HG03520 (cell line): ENCODE data around the gene PSAT1.

ENCODE experiments used
- ATAC-seq: cut with Tn5 transposase; IDR thresholded peaks from one replicate; pipeline ENCODE4 v1.9.1; 2021; ENCODE audit warnings: mild to moderate bottlenecking, moderate library complexity; ENCODE audit not compliant: unreplicated experiment

The PSAT1 gene

GRCh38 chr9:78292716-78293497, 4.0 kb upstream of the PSAT1 start:
- ATAC-seq = no peak

GRCh38 chr9:78294290-78295176, 2.4 kb upstream of the PSAT1 start:
- no peak for ATAC-seq

- ATAC-seq = no peak
Observed at GRCh38 chr9:78295177-78295575, 1.7 kb upstream of the PSAT1 start.

GRCh38 chr9:78295731-78296130, 1.2 kb upstream of the PSAT1 start:
- no peak for ATAC-seq

GRCh38 chr9:78296201-78296892, 578 bp upstream of the PSAT1 start:
- ATAC-seq = no peak

- ATAC-seq = peak; percentile 40
Observed at GRCh38 chr9:78297672-78297961, 692 bp downstream of the PSAT1 start.

- ATAC-seq = no peak
Observed at GRCh38 chr9:78298046-78298765, 1.3 kb downstream of the PSAT1 start.

- ATAC-seq = no peak
Observed at GRCh38 chr9:78300209-78300608, 3.3 kb downstream of the PSAT1 start.

GRCh38 chr9:78301466-78301865, 4.5 kb downstream of the PSAT1 start:
- ATAC-seq = no peak

GRCh38 chr9:78303377-78304062, 6.6 kb downstream of the PSAT1 start:
- ATAC-seq = no peak

- no peak for ATAC-seq
Observed at GRCh38 chr9:78304357-78304756, 7.4 kb downstream of the PSAT1 start.

- ATAC-seq = no peak
Observed at GRCh38 chr9:78306222-78307076, 9.5 kb downstream of the PSAT1 start.

- no peak for ATAC-seq
Observed at GRCh38 chr9:78307360-78307759, 10.4 kb downstream of the PSAT1 start.

- no peak for ATAC-seq
Observed at GRCh38 chr9:78309066-78309465, 12.1 kb downstream of the PSAT1 start.

GRCh38 chr9:78311075-78311474, 14.2 kb downstream of the PSAT1 start:
- ATAC-seq = no peak

- ATAC-seq = no peak
Observed at GRCh38 chr9:78311886-78312524, 15.1 kb downstream of the PSAT1 start.

- no peak for ATAC-seq
Observed at GRCh38 chr9:78314550-78314949, 17.6 kb downstream of the PSAT1 start.

GRCh38 chr9:78314953-78315870, 18.3 kb downstream of the PSAT1 start:
- no peak for ATAC-seq
